Measurements from ENCODE around the gene CSF2. TPM values are rescaled to one million over a fixed set of nuclear protein-coding genes. Genes with fewer than 3 reads are reported as not detected.

CSF2 gene
- polyA plus RNA-seq, 1 donor (not counting 4 experiments of a cell fraction or from before 2014, with no cell fraction given) = 7.2 TPM

- H3K4me1 ChIP-seq (ENCODE audit: control insufficient read depth, extremely low read depth, insufficient read depth, low read length) = no peaks in the 10 kb centered on the region
- no peaks in the 10 kb centered on the region for H3K9me1 ChIP-seq (ENCODE audit: control insufficient read depth, extremely low read depth, insufficient read depth, low read length)
- H3K36me3 ChIP-seq (ENCODE audit: control insufficient read depth in 2 of 2, extremely low read depth in 1 of 2, insufficient read depth in 2 of 2, low read length in 2 of 2) = no peaks in the 10 kb centered on the region
- dilution Hi-C loops (cut with MboI; ENCODE audit: extremely low pct_ligation_motif_present, low sequenced_read_pairs) = no loop called here
- H3K27me3 ChIP-seq (ENCODE audit: control insufficient read depth, extremely low read depth, insufficient read depth, low read length) = no peaks in the 10 kb centered on the region
- no peak for TF ChIP-seq EZH2 (IDR thresholded peaks at IDR 0.05; ENCODE audit: low read length)
- TF ChIP-seq CTCF (optimal IDR thresholded peaks at IDR 0.05 in 1 of 3, IDR thresholded peaks at IDR 0.05 in 1 of 3, conservative IDR thresholded peaks at IDR 0.05 in 1 of 3; ENCODE audit: extremely low read depth in 1 of 3, insufficient read depth in 2 of 3, low read length in 3 of 3) = no peak
- FAIRE-seq = peak; percentile 26
- H3K4me2 ChIP-seq (ENCODE audit: control insufficient read depth, extremely low read depth, insufficient read depth, low read depth, low read length) = no peak overlapping the region
- no peak overlapping the region for H2AFZ ChIP-seq (ENCODE audit: control insufficient read depth, low read length)
- no peaks in the 10 kb centered on the region for H3K79me2 ChIP-seq (ENCODE audit: control insufficient read depth, insufficient read depth, low read length)
- H3K4me3 ChIP-seq (ENCODE audit: control insufficient read depth in 2 of 3, extremely low read depth in 1 of 3, insufficient read depth in 2 of 3, low read depth in 1 of 3, low read length in 3 of 3) = no peak overlapping the region
- no peak overlapping the region for H3K9ac ChIP-seq (ENCODE audit: control insufficient read depth, extremely low read depth, insufficient read depth, low read length)
- DNase-seq (ENCODE audit: low read depth, low spot score) = no peak
- no peak overlapping the region for H3K27ac ChIP-seq (ENCODE audit: control insufficient read depth, insufficient read depth, low read length)
- H3K9me3 ChIP-seq (ENCODE audit: control insufficient read depth, low read depth, low read length) = no peaks in the 10 kb centered on the region
- H4K20me1 ChIP-seq (ENCODE audit: control insufficient read depth, extremely low read depth, insufficient read depth, low read length) = no peaks in the 10 kb centered on the region
Measured at GRCh38 chr5:132110930-132111329, 37.3 kb downstream of the CSF2 start.

GRCh38 chr5:132112111-132112510 lies 38.5 kb downstream of the CSF2 start:
- FAIRE-seq (no peak), DNase-seq (ENCODE audit: low read depth, low spot score) (no peak)
- H3K4me3 ChIP-seq (ENCODE audit: control insufficient read depth in 2 of 3, extremely low read depth in 1 of 3, insufficient read depth in 2 of 3, low read depth in 1 of 3, low read length in 3 of 3) = no peak overlapping the region
- no peaks in the 10 kb centered on the region for H3K9me3 ChIP-seq (ENCODE audit: control insufficient read depth, low read depth, low read length)
- no peaks in the 10 kb centered on the region for H3K79me2 ChIP-seq (ENCODE audit: control insufficient read depth, insufficient read depth, low read length)
- dilution Hi-C loops (cut with MboI; ENCODE audit: extremely low pct_ligation_motif_present, low sequenced_read_pairs) = no loop called here
- H2AFZ ChIP-seq (ENCODE audit: control insufficient read depth, low read length) = no peak overlapping the region
- no peaks in the 10 kb centered on the region for H3K4me1 ChIP-seq (ENCODE audit: control insufficient read depth, extremely low read depth, insufficient read depth, low read length)
- H3K27me3 ChIP-seq (ENCODE audit: control insufficient read depth, extremely low read depth, insufficient read depth, low read length) = no peaks in the 10 kb centered on the region
- TF ChIP-seq EZH2 (IDR thresholded peaks at IDR 0.05; ENCODE audit: low read length) = no peak
- H3K4me2 ChIP-seq (ENCODE audit: control insufficient read depth, extremely low read depth, insufficient read depth, low read depth, low read length) = no peak overlapping the region
- H3K27ac ChIP-seq (ENCODE audit: control insufficient read depth, insufficient read depth, low read length) = no peak overlapping the region
- no peaks in the 10 kb centered on the region for H3K9me1 ChIP-seq (ENCODE audit: control insufficient read depth, extremely low read depth, insufficient read depth, low read length)
- H3K9ac ChIP-seq (ENCODE audit: control insufficient read depth, extremely low read depth, insufficient read depth, low read length) = no peak overlapping the region
- no peaks in the 10 kb centered on the region for H4K20me1 ChIP-seq (ENCODE audit: control insufficient read depth, extremely low read depth, insufficient read depth, low read length)
- H3K36me3 ChIP-seq (ENCODE audit: control insufficient read depth in 2 of 2, extremely low read depth in 1 of 2, insufficient read depth in 2 of 2, low read length in 2 of 2) = no peaks in the 10 kb centered on the region

All from keratinocyte (primary cell).